ENCODE measurements around the gene UBE2S.

UBE2S gene

GRCh38 chr19:55358943-55359908 lies 48.4 kb downstream of the UBE2S start:
- DNase-seq: no peak

- DNase-seq: no peak
These were observed 49.1 kb downstream of the UBE2S start for GRCh38 chr19:55358493-55358892.

- no peak for DNase-seq
These were observed 52.3 kb downstream of the UBE2S start for GRCh38 chr19:55355213-55355821.

- no peak for DNase-seq
These were observed 52.8 kb downstream of the UBE2S start, which contains the start of gene COX6B2 for GRCh38 chr19:55354698-55355212. TSS of gene COX6B2 (minus strand) at chr19:55354719. CDS start at chr19:55354521, 198 bp downstream.

GRCh38 chr19:55353803-55354697 lies 53.5 kb downstream of the UBE2S start:
- DNase-seq: peak; percentile 43 to 61

GRCh38 chr19:55353356-55353802 lies 54.2 kb downstream of the UBE2S start:
- no peak for DNase-seq

- no peak for DNase-seq
These were observed 54.9 kb downstream of the UBE2S start for GRCh38 chr19:55352549-55353145.

GRCh38 chr19:55352040-55352439 lies 55.5 kb downstream of the UBE2S start:
- no peak for DNase-seq

- no peak for DNase-seq
These were observed 56.8 kb downstream of the UBE2S start for GRCh38 chr19:55350620-55351315.
